Renal pelvis (tissue), 4 donors: Measurements from ENCODE around the gene CERK. TPM values are rescaled to one million over a fixed set of nuclear protein-coding genes. Genes with fewer than 3 reads are reported as not detected.
A peak's percentile ranks its signal among the peaks of the same experiment; 100 is the strongest.

Experiments used
- DNase-seq: peaks from one replicate; pipeline ENCODE4 v3.0.0-alpha.2; 2013
- polyA plus RNA-seq, 3 donors: library from polyadenylated mRNA; unstranded; fragments of 120-200 nt; gene quantifications; one replicate each; pipeline ENCODE4 v1.2.1, GENCODE V29; 2013; ENCODE audit not compliant: insufficient read length in 3 of 3

Gene CERK
- polyA plus RNA-seq, 3 donors = 43.9 to 52.7 (median 50.7) TPM

DNA sequence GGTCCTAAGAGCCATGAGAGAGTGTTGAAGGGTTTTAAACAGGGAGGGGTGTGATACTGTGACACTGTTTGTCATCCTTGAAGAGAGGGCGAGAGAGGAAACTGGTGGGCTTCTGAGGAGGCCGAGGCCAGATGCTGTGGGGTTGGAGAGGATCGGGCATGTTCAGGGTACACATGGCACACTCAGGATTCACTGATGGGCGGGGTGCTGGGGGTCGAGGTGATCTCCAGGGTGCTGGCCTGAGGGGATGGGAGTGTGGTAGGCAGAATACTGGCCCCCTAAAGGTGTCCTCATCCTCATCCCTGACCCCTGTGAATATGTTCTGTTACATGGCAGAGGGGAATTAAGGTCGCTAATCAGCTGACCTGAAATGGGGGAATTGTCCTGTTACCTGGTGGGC is 31.7 kb upstream of the CERK start:
- DNase-seq = no peak

- DNase-seq = no peak
These were observed 31.2 kb upstream of the CERK start for GRCh38 chr22:46769191-46769675.

DNA sequence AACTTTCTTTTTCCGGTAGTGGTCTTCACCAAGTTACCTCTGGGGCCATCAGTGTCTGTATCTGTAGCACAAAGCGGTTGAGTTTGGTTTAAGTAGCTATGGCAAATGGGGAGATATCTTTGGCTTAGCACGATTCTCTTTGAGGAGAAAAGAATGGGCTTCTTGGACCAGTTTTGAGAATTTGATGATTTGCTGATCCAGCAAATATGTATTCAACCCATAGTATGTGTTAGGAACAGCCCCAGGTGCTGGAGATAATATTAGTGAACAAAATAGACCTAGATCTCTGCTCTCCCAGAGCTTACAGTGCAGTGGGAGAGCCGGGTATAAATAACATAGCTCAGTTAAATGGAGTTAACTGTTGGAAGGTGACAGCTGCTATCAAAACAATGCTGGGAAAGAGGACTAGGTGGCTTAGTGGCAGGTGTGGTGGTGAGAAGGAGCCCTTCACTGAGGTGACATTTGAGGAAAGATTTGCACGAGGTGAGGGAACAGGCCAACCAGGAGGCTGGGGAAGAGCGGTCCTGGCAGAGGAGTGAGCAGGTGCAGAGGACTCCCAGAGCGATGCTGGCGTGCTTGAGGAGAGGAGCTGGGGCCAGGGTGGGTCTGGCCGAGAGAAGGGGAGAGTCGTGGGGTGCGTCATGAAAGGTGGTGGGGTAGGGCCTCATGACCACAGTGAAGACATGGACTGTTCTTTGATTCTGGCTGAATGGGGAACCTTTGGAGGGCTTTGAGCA is 29.4 kb upstream of the CERK start:
- DNase-seq = no peak

GRCh38 chr22:46766611-46767010 is 28.6 kb upstream of the CERK start:
- DNase-seq = no peak

DNA sequence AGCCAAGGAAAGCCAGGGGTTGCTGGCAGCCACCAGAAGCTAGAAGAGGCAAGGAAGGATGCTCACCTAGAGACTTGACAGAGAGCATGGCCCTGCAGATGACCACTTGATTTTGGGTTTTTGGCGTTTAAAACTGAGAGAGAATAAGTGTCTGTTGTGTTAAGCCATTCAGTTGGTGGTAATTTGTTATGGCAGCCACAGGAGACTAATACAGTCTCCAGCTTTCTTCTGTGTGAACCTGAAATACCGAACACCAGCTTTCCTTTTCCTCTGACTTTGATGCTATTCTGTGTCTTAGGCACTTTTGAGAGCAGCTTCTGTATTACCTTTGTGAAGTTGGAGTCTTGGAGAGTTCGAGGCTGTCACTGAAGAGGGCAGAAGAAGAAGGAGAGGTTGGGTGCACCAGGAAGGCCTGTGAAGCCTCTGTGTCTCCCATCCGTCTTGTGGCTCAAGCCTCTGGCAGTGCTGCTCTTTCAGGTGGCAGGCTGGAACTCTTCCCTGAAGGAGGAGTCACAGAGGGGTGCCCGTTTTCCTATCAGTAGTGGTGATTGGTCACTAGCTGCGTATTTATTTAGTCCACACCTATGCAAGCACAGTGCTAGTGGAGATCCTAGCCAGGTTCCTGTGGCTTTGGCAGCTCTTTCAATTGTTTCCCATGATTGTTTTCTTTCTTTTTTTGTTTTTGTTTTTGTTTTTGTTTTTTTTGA is 26.9 kb upstream of the CERK start:
- DNase-seq = no peak

DNA sequence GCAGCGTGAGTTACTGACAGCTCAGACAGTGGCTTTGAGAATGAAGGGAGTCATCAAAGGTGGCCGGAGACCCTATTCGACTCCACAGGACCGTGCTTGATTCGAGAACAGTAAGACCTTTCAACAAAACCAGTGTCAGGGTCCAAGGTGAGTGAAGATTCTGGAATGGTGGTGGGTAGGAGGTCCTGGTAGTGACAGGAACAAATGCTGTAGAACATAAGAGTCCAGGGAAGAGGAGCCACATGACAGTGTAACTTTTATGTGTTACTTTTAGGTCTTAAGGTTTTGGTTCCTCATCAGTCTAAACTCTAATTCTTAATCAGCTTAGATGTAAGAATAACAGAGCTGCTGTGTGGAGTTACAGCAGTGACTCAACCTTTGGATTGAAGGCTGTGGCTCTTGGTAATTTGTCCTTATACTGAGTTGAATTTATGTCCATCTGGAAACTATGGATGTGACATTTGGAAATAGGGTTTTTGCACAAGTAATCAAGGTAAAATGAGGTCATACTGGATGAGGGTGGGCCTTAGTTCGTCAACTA is 26.2 kb upstream of the CERK start:
- DNase-seq = no peak

DNA sequence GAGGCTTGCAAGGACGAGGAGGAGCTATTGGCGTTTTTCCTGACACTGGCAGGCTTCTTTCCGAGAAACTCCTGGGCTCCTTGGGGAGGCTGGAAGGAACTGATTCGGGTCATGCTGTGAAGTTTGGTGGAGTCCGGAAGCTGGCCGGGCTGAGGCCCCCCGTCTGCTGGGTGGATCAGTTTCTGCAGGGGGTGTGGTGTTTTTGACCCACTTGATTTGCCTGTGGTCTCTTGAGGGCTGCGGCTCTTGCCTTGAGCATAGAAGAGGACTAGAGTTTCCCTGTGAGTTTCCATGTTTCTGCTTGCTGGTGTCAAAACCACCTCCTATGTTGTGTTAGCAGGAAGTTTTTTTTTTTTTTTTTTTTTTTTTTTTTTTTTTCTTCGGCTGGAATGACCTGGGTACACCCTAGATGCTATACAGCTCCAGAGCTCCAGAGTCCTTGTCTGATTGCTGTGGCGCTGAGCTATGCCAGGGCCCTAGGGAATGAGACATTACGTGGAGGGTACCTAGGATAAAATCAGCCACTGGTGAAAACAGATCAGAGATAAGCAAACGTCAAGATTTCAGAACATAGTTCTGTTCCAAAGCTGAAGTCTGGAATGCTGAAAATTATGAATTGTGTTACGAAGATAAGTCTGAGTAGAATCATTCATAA is 25.1 kb upstream of the CERK start:
- no peak for DNase-seq

DNA sequence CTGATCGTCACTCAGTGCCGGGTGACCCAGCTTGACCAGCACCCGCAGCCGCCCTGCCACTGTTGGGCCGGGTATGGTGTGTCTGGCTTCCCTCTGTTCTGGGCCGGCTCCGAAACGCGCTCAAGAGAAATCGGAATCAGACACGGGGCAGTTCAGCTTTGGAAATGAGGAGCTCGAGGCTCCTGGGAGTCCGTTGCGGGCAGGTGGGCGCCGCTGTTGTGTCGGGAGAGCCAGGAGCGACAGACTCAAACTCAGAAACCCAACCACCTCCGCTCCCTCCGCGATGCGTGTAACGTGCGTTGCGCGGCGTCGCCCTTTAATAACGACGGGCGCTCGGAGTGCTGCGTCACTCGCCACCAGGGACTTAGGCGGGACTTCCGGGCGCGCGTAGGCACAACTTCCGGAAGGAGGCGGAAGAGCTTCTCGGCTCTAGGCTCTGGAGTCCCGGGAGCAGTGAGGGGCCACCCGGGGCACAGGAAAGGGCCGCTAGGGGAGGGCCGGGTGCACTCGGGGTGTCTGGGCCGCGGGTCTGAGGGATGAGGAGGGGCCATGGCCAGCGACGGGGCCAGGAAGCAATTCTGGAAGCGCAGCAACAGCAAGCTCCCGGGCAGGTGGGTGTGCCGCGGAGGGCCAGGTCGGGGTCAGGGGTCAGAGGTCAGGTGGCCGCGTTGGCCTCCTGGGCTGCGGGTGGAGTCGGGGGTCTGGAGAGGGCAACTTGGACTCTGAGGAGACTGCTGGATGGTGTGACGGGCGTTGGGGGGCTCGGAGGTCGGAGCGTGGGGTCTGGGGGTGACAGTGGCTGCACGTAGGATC is 24.4 kb upstream of the CERK start, which contains the start of gene TBC1D22A:
TBC1D22A (plus strand) TSS at position 413 of the 813 bp plus-strand sequence; CDS start at position 550, 137 bp downstream.
- peak; percentile 93 for DNase-seq

- DNase-seq = no peak
These were observed 23.6 kb upstream of the CERK start for GRCh38 chr22:46761539-46762237.

GRCh38 chr22:46761017-46761416 is 23.0 kb upstream of the CERK start:
- no peak for DNase-seq

- peak; percentile 84 for DNase-seq
These were observed 20.8 kb upstream of the CERK start for GRCh38 chr22:46758867-46759290.

DNA sequence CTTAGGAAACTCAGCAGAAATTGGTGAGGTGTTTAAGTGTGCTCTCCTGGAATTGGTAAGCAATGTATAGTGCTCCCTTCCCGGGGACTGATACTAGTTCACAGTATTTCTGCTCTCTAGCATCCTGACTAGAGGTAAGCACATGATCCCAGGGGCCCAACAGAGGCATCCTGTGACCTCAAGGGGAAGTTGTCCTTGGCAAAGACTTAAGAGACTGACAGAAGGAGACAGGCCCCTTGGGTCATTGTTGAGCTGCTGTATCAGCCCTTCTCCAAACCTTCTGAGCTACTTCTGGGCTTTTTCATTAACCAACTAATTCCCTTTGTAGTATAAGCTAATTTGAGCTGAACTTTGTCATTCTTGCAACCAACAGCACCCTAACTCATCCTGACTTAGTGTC is 20.1 kb upstream of the CERK start:
- DNase-seq = no peak

GRCh38 chr22:46757104-46757503 is 19.1 kb upstream of the CERK start:
- no peak for DNase-seq

GRCh38 chr22:46756097-46756496 is 18.0 kb upstream of the CERK start:
- no peak for DNase-seq

GRCh38 chr22:46755525-46755924 is 17.5 kb upstream of the CERK start:
- DNase-seq = no peak

GRCh38 chr22:46754826-46755225 is 16.8 kb upstream of the CERK start:
- no peak for DNase-seq

- peak; percentile 67 for DNase-seq
These were observed 16.2 kb upstream of the CERK start for GRCh38 chr22:46754110-46754799.

- DNase-seq = no peak
These were observed 15.7 kb upstream of the CERK start for GRCh38 chr22:46753761-46754109.

- no peak for DNase-seq
These were observed 15.3 kb upstream of the CERK start for GRCh38 chr22:46753360-46753759.

GRCh38 chr22:46752988-46753310 is 14.9 kb upstream of the CERK start:
- DNase-seq = no peak
